ENCODE results near the gene ZNF28.
A peak's percentile ranks its signal among the peaks of the same experiment; 100 is the strongest.
"Not testable (repeated sequence)": the region's sequence is repeated elsewhere in the genome, so short reads cannot be mapped to it uniquely, and the experiment has no call there.

Gene ZNF28

DNA sequence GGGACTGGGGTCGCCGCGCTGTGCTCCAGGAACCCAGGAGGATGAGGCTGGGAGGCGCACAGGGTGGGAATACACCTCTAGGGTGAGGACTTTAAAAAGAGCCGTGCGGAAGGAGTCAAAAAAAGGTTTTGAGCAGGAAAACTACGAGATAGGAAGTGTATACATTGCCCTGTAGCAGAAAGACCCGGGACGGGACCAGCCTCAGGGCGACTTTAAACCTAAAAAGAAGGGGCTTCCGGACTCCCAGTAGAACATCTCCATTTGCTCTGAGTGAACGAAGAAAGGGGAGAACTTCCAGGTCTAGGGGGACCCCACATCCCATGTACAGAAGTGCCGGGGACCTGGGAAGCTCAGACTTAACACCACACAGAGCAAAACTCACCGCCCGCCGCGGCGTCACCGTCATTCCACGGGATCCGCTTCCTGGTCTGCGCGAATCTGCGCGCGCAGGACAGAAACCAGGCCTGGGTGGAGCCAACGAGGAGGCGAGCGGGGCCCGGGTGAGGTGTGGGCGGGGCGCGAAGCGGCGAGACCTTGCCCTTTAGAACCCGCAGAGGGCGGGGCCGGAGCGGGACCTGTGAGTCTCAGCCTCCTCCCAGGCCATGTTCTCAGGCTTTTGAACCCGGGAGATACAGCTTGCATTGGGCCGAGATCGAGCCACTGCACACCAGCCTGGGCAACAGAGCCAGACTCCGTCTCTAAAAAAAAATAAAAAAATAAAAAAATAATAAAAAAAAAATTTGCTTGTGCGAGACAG is at the start of gene ZNF28:
Gene ZNF28, minus strand, starts transcription at position 430 of the 757 bp plus-strand sequence. CDS start 3,675 bp downstream, outside the sequence.
- DNase-seq: not testable (repeated sequence)

DNA sequence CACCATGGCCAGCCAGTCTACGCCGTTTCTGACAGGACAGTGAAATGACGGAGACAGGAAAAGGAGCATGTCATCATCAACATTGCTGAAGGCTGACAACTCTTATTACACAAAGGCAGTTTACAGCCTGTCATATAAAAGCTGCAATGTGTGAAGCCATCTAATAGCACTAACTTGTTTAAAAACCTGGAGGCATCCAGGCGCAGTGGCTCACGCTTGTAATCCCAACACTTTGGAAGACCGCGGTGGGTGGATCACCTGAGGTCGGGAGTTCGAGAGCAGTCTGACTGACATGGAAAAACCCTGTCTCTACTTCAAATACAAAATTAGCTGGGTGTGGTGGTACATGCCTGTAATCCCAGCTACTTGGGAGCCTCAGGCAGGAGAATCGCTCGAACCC is 46.6 kb upstream of the ZNF28 start:
- not testable (repeated sequence) for DNase-seq

DNA sequence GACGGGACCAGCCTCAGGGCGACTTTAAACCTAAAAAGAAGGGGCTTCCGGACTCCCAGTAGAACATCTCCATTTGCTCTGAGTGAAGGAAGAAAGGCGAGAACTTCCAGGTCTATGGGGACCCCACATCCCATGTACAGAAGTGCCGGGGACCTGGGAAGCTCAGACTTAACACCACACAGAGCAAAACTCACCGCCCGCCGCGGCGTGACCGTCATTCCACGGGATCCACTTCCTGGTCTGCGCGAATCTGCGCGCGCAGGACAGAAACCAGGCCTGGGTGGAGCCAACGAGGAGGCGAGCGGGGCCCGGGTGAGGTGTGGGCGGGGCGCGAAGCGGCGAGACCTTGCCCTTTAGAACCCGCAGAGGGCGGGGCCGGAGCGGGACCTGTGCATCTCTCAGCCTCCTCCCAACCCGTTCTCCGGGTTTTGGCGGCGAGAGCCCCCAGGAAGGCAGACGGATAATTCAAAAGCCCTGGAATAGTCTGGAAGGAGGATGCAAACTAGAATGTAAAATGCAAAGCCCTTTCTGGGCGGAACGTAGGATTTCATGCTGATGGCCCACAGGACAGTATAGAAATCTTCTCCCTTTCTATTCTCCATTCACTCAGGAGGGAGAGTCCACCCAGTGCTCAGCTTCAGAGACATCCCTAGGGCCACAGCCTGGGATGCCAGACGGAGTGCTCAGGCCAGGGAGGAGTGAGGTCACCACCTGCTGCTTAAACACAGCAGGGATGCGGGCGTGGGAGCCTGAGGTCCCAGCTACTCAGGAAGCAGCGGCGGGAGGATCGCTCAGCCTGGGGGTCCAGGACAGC is 36.2 kb upstream of the ZNF28 start, which contains the start of gene ZNF468:
Gene ZNF468, minus strand, starts transcription at position 242 of the 814 bp plus-strand sequence. CDS start 3,347 bp downstream, outside the sequence.
- peak; percentile 22 for DNase-seq

DNA sequence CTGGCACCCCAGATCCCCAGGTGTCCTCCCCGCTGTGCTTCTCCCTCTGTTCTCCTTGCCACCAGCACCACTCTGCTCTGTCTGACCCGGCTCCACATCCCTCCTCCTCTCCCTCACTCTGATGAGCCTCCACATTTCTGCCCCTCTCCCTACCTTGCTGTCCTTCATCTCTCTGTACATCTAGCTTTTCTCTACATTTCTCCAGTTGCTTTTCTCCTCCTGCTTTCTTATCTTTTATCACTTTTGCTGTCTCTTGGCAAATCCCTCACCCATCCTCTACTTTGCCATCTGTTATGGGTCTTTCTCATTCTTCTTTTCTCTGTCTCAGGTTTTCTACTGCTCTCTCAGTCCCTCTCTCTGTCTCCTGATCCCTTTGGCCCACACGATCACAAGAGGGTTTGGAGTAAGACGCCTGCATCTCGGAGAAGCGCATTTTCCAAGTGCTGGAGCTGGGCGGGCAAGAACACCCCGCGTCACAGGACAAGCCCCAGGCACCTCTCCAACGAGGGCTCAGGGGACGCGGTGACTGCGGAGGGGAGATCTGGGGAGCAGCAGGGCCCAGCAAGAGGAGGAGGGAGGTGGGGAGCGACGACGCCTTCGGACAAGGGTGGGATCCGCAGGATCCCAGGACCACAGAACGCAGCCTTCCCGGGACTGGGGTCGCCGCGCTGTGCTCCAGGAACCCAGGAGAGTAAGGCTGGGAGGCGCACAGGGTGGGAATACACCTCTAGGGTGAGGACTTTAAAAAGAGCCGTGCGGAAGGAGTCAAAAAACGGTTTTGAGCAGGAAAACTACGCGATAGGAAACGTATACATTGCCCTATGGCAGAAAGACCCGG is 35.3 kb upstream of the ZNF28 start:
- DNase-seq: not testable (repeated sequence)

DNA sequence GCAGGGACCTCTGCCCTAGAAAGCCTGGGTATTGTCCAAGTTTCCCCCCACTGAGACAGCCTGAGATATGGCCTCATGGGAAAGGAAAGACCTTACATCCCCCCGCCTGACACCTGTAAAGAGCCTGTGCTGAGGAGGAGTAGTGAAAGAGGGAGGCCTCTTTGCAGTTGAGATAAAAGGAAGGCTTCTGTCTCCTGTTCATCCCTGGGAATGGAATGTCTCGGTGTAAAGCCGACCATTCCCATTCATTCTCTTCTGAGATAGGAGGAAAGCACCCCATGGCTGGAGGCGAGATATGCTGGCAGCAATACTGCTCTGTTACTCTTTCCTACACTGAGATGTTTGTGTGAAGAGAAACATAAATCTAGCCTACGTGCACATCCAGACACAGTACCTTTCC is 25.9 kb upstream of the ZNF28 start:
- DNase-seq: not testable (repeated sequence)

DNA sequence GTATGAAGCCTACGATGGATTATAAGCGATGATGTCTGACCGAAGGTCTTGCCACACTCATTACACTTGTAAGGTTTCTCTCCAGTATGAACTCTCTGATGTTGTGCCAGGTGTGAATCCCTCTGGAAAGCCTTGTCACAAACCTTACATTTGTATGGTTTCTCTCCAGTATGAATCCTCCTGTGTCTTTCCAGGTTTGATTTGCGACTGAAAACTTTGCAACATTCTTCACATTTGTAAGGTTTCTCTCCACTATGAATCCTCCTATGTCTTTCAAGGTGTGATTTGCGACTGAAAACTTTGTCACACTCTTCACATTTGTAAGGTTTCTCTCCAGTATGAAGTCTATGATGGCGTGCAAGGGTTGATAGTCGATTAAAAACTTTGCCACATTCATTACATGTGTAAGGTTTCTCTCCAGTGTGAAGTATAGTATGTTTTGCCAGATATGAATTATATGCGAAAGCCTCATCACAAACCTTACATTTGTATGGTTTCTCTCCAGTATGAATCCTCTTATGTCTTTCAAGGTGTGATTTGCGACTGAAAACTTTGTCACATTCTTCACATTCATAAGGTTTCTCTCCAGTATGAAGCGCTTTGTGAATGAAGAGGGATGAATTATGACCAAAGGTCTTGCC is 19.5 kb upstream of the ZNF28 start:
- DNase-seq: not testable (repeated sequence)

DNA sequence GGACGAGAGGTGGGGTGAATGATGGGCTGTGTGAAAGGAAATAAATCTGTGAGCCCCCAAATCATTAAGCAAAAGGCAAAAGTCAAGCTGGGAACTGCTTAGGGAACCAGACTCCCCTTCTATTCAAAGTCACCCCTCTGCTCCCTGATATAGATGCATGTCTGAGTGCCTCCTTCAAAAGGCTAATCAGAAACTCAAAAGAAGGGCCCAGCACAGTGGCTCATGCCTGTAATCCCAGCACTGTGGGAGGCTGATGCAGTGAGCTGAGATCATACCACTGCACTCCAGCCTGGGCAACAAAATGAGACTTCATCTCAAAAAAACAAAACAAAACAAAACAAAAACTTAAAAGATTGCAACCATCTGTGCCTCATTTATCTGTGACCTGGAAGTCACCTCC is 12.9 kb upstream of the ZNF28 start:
- DNase-seq: not testable (repeated sequence)

DNA sequence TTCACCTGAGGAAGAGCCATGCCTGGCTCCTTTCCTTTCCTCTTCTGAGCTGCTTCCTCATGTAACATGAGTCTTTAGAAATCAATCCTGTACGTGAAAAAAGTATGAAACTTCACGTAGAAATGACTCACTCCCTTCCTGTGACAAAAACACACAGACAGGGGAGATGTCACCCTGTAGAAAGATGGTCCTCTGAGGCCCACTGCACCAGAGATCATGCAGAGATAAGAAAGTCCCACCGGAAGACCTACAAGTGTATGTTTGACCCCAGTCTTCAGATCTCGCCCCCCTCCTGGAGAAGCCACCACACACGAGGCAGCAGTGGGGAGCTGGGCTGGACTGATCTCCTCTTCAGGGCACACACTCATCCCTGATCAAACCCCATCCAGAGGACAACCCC is 12.1 kb upstream of the ZNF28 start:
- DNase-seq: not testable (repeated sequence)

DNA sequence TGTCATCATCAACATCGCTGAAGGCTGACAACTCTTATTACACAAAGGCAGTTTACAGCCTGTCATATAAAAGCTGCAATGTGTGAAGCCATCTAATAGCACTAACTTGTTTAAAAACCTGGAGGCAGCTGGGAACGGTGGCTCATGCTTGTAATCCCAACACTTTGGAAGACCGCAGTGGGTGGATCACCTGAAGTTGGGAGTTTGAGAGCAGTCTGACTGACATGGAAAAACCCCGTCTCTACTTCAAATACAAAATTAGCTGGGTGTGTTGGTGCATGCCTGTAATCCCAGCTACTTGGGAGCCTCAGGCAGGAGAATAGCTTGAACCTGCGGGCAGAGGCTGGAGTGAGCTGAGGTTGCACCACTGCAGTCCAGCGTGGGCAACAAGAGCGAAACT is 8.4 kb upstream of the ZNF28 start:
- not testable (repeated sequence) for DNase-seq

DNA sequence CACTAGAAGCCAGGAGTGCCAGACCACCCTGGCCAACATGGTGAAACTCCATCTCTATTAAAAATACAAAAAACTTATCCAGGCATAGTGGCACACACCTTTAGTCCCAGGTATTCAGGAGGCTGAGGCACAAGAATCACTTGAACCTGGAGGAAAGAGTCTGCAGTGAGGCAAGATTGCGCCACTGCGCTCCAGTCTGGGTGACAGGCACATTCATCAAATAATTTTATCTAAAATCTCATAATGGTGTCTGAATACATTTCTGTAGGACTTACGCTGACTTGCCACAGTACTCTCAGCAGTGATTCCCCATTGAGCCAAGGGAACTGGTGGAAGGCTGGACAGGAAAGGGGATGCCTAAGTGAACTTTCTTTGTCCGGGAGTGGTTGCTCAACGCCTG is 4.3 kb upstream of the ZNF28 start:
- no peak for DNase-seq

DNA sequence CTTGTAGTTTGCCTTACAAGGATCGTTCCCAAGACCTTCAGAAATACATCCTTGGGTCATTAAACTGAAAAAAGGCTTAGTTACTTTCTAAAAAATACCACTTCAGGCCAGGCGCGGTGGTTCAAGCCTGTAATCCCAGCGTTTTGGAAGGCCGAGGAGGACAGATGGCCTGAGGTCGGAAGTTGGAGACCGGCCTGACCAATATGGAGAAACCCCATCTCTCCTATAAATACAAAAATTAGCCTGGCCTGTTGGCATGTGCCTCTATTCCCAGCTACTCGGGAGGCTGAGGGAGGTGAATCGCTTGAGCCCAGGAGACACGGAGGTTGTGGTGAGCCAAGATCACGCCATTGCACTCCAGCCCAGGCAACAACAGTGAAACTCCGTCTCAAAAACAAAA is 2.2 kb upstream of the ZNF28 start:
- no peak for DNase-seq

DNA sequence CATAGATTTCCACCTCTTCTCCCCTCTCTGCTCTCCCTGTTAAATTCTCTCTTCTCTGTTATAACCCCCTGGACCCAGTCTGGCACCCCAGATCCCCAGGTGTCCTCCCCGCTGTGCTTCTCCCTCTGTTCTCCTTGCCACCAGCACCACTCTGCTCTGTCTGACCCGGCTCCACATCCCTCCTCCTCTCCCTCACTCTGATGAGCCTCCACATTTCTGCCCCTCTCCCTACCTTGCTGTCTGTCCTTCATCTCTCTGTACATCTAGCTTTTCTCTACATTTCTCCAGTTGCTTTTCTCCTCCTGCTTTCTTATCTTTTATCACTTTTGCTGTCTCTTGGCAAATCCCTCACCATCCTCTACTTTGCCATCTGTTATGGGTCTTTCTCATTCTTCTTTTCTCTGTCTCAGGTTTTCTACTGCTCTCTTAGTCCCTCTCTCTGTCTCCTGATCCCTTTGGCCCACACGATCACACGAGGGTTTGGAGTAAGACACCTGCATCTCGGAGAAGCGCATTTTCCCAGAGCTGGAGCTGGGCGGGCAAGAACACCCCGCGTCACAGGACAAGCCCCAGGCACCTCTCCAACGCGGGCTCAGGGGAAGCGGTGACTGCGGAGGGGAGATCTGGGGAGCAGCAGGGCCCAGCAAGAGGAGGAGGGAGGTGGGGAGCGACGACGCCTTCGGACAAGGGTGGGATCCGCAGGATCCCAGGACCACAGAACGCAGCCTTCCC is 795 bp downstream of the ZNF28 start:
- not testable (repeated sequence) for DNase-seq

DNA sequence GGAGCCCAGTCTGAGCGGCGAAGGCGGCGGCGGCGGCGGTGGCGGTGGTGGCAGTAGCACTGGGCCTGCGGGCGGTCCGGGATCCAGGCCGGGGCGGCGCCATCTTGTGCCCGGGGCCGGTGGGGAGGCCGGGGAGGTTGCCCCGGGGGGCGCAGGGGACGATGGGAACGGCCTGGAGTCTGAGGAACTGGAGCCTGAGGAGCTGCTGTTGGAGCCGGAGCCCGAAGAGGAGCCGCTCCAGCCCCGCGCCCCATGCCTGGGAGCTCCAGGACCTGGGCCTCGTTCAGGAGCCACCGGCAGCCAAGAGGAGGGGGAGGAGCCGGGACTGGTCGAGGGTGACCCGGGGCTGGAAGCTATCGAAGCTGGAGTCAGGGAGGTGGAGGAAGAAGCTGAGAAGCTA is 11.6 kb downstream of the ZNF28 start:
- DNase-seq: no peak

DNA sequence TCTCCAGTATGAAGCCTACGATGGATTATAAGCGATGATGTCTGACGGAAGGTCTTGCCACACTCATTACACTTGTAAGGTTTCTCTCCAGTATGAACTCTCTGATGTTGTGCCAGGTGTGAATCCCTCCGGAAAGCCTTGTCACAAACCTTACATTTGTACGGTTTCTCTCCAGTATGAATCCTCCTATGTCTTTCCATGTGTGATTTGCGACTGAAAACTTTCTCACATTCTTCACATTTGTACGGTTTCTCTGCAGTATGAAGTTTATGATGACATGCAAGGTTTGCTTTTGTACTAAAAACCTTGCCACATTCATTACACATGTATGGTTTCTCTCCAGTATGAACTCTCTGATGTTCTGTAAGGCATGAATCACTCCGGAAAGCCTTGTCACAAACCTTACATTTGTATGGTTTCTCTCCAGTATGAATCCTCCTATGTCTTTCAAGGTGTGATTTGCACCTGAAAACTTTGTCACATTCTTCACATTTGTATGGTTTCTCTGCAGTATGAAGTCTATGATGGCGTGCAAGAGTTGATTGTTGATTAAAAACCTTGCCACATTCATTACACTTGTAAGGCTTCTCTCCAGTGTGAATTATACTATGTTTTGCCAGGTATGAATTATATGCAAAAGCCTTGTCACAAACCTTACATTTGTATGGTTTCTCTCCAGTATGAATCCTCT is 21.3 kb downstream of the ZNF28 start:
- DNase-seq: not testable (repeated sequence)

DNA sequence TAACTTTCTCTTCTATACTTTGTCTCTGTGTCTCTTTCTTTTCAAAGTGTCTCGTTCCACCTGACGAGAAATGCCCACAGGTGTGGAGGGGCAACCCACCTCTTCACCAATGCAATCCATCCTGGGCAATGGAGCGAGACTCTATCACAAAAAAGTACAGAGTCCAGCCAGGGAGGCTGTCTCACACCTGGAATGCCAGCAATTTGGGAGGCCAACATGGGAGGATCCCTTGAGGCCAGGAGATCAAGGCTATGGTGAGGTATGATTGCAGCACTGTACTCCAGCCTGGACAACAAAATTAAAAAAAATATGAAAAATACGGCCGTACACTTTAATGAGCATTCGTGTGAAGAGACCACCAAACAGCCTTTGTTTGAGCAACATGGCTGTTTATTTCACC is 32.0 kb downstream of the ZNF28 start:
- no peak for DNase-seq

DNA sequence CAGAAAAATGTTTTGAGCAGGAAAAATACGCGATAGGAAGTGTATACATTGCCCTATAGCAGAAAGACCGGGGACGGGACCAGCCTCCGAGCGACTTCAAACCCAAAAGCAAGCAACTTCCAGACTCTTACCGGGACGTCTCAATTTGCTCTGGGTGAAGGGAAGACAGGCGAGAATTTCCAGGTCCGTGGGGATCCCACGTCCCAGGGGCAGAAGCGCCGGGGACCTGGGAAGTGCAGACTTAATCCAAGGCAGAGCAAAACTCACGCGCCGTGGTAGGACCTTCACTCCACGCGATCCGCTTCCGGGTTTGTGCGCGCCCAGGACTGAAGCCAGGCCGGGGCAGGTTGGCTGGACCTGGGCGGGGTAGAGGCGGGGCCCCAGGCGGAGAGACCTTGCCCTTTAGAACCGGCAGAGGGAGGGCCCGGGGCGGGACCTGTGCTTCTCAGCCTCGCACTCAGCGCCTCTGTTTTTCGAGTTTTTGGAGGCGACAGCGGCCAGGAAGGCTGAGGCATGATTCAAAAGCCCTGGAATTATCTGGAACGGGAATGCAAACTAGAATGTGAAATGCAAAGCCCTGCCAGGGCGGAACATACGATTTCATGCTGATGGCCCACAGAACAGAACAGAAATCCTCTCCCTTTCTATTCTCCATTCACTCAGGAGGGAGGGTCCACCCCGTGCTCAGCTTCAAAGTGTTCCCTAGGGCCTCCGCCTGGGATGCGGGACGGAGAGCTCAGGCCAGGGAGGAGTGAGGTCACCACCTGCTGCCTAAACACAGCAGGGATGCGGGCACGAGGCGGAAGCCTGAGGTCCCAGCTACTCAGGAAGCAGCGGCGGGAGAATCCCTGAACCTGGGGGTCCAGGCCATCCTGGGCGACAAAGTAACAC is 34.7 kb downstream of the ZNF28 start, which contains the start of gene ZNF600:
Gene ZNF600, minus strand, starts transcription at position 328 of the 891 bp plus-strand sequence. CDS start 7,903 bp downstream, outside the sequence.
- DNase-seq: not testable (repeated sequence)

DNA sequence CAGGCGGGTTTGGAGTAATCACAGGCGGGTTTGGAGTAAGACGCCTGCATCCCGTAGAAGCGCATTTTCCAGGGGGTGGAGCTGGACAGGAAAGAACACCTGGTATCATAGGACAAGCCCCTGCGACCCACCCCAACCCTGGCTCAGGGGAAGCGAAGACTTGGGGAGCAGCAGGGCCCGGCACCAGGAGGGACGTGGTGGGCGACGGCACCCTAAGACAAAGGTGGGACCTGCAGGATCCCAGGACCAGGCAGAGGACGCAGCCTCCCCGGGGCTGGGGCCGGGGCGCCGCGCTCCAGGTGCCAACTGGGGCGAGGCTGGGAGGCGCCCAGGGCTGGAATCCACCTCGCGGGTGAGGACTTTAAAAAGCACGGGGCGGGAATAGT is 35.4 kb downstream of the ZNF28 start:
- no peak for DNase-seq

DNA sequence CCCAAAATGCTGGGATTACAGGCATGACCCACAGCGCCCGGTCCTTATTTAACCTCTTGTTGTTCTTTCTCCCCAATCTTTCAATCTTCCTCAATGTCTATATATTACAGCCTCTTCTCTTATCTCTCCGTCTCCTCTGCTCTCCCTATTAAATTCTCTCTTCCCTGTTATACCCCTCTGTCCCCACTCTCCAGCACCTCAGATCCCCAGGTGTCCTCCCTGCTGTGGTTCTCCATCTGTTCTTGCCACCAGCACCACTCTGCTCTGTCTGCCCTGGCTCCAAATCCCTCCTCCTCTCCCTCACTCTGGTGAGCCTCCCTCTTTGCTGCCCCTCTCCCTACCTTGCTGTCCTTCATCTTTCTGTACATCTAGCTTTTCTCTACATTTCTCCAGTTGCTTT is 35.9 kb downstream of the ZNF28 start:
- no peak for DNase-seq

DNA sequence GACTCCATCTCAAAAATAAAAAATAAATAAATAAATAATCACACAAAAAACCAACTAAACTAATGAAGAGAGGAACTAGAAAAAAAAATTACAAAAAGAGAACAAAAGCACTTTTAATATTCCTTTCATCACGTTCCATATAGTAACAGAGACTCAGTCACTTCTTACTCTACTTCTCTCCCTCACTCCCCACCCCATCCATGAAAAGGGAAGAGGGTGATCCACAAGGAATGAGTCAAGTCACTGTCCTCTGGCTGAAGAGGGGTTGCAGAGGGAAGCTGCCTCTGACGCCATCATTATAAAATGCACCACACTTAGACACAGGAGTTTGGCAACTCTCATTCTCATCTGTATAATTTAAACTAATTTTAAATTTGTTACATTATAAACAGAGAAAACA is 38.6 kb downstream of the ZNF28 start:
- DNase-seq: not testable (repeated sequence)

DNA sequence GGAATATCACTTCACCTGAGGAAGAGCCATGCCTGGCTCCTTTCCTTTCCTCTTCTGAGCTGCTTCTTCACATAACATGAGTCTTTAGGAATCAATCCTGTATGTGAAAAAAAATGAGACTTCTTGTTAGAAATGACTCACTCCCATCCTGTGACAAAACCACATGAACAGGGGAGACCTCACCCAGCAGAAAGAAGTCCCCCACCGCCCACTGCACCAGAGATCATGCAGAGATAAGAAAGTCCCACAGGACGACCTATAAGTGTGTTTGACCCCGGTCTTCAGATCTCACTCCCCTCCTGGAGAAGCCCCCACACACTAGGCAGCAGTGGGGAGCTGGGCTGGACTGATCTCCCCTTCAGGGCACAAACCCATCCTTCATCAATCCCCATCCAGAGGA is 42.6 kb downstream of the ZNF28 start:
- DNase-seq: no peak
